ENCODE measurements around the gene GTF3C5.
"Not testable (repeated sequence)": the region's sequence is repeated elsewhere in the genome, so short reads cannot be mapped to it uniquely, and the experiment has no call there.

GTF3C5 gene

DNA sequence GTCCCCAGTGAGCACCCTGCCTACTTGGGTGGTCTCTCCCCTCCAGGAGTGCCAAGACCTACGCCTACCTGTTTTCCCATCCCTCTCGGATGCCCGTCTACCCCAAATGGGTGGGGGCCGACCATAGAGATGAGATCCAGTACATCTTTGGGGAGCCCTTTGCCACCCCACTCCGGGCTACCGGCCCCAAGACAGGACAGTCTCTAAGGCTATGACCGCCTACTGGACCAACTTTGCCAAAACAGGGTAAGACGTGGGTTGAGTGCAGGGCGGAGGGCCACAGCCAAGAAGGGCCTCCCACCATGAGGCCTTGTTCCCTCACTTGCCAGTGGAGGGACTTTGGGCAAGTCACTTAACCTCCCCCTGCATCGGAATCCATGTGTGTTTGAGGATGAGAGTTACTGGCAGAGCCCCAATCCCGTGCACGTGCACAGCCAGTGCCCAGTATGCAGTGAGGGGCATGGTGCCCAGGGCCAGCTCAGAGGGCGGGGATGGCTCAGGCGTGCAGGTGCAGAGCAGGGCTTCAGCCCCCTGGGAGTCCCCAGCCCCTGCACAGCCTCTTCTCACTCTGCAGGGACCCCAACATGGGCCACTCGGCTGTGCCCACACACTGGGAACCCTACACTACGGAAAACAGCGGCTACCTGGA, 55.5 kb downstream of the GTF3C5 start:
- POLR2A ChIA-PET; DNase-seq (ENCODE audit: low read depth, low spot score); H3K4me3 ChIP-seq (ENCODE audit: low read depth, low read length): not testable (repeated sequence)
- CTCF ChIA-PET: interaction anchor here (1.0 to 1.4 kb wide), 2 partner anchors 10 to 16 kb away, joined by 4 read pairs; no protein-coding TSS in a partner anchor

DNA sequence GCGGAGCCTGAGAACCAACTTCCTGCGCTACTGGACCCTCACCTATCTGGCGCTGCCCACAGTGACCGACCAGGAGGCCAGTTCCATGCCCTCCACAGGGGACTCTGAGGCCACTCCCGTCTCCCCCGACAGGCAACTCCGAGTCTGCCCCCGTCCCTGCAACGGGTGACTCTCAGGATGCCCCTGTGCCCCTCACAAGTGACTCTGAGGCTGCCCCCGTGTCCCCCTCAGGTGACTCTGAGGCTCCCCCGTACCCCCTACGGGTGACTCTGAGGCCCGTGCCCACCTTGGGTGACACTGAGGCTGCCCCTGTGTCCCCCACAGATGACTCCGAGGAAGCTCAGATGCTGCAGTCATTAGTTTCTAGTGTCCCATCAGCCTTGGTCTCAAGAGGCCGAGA, 56.1 kb downstream of the GTF3C5 start:
- ChIA-PET CTCF (interaction anchor here (1.0 to 1.4 kb wide), 2 partner anchors 10 to 16 kb away, joined by 4 read pairs; no protein-coding TSS in a partner anchor), POLR2A (no interaction called here)
- TF ChIP-seq, protein P1, sequence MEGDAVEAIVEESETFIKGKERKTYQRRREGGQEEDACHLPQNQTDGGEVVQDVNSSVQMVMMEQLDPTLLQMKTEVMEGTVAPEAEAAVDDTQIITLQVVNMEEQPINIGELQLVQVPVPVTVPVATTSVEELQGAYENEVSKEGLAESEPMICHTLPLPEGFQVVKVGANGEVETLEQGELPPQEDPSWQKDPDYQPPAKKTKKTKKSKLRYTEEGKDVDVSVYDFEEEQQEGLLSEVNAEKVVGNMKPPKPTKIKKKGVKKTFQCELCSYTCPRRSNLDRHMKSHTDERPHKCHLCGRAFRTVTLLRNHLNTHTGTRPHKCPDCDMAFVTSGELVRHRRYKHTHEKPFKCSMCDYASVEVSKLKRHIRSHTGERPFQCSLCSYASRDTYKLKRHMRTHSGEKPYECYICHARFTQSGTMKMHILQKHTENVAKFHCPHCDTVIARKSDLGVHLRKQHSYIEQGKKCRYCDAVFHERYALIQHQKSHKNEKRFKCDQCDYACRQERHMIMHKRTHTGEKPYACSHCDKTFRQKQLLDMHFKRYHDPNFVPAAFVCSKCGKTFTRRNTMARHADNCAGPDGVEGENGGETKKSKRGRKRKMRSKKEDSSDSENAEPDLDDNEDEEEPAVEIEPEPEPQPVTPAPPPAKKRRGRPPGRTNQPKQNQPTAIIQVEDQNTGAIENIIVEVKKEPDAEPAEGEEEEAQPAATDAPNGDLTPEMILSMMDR (IDR thresholded peaks at IDR 0.05; ENCODE audit: insufficient read depth, low read length, missing control alignments): no peak
- H3K4me3 ChIP-seq (ENCODE audit: low read depth, low read length): no peak overlapping the region
- DNase-seq (ENCODE audit: low read depth, low spot score): no peak

DNA sequence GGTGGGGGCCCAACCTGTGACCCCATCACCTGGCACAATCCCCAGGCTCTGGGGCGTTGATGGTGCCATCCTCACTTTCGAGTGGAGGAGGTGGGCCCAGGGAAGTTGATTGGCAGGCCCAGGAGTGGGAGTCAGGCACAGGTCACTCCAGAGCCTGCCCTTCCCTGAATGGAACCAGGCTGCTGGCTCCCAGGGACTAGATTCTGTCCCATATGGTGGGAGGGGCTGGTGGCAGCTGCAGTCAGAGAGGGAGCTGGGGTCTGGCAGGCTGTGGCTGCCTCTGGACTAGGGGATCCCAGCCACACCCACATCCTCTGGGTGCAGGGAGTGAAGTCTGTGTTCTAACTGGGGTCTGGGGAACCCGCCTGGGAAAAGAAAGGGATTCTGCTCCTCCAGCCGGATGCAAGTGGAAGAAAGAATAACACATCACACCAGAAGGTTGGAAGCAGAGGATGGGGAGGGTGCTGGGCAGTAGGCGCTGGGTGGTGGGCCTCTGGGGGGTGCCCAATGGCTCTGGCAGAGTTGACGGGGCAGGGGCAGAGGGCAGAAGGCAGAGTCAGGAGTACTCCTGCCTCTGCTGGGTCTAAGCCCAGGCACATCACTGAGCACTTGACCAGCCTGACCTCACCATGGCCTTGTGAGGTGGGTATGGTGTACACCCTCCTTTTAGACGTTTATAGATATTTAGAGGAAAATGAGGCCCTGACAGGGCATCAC, 56.8 kb downstream of the GTF3C5 start:
- TF ChIP-seq, protein P1 (IDR thresholded peaks at IDR 0.05; ENCODE audit: insufficient read depth, low read length, missing control alignments): no peak
- DNase-seq (ENCODE audit: low read depth, low spot score): no peak
- CTCF ChIA-PET: interaction anchor here (1.0 to 1.4 kb wide), 2 partner anchors 9 to 15 kb away, joined by 4 read pairs; no protein-coding TSS in a partner anchor
- POLR2A ChIA-PET: no interaction called here
- no peak overlapping the region for H3K4me3 ChIP-seq (ENCODE audit: low read depth, low read length)

DNA sequence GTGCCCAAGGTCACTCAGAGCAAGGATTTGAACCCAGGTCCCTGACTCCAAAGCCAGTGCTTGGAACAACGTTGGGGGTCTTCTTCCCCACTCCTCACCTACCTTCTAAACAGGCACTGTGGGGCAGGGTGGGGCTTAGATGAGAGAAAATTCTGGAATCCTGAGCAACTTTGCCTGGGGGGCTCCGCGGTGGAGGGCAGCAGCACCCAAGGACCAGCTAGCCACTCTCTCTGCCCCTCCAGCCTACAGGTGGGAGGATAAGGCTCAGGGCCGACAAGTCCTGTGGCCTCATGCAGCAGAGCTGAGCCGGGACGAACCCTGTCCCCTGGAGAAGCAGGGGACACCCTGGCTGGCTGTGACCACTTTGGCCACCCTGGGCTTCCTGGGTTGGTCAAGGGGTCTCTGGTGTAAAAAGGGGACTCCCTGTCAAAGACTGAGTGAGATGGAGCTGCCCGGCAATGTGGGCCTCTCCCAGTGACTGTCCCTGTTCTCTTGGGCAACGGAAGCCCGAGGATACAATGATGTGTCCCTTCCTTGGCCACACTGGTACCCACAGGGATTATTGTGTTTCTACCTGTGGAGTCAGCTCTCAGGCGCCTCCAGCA, 57.5 kb downstream of the GTF3C5 start:
- TF ChIP-seq, protein P1 (IDR thresholded peaks at IDR 0.05; ENCODE audit: insufficient read depth, low read length, missing control alignments): no peak
- ChIA-PET POLR2A (no interaction called here), CTCF (interaction anchor here (1.4 to 2.7 kb wide), 3 partner anchors 14 to 56 kb away, joined by 4 to 16 read pairs (median 4); no protein-coding TSS in a partner anchor)
- H3K4me3 ChIP-seq (ENCODE audit: low read depth, low read length): no peak overlapping the region
- no peak for DNase-seq (ENCODE audit: low read depth, low spot score)

DNA sequence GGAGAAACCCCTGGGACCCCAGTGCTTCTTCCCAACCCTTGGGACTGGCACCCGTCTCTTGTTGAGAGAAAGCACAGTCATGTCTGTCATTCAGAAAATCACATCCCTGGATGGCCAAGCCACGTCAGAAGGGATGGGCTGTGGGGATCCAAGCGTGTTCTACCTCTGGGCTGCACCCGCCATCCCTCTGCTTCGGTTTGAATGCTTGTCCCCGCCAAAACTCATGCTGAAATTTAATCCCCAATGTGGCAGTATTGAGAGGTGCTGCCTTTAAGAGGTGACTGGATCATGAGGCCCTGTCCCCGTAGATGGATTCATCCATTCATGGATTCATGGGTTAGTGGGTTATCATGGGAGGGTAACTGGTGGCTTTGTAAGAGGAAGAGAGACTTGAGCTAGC, 58.0 kb downstream of the GTF3C5 start:
- CTCF ChIA-PET: interaction anchor here (1.4 to 2.7 kb wide), 2 partner anchors 14 to 56 kb away, joined by 4 to 16 read pairs; no protein-coding TSS in a partner anchor
- POLR2A ChIA-PET: no interaction called here
- TF ChIP-seq, protein P1 (IDR thresholded peaks at IDR 0.05; ENCODE audit: insufficient read depth, low read length, missing control alignments): no peak
- no peak for DNase-seq (ENCODE audit: low read depth, low spot score)
- H3K4me3 ChIP-seq (ENCODE audit: low read depth, low read length): no peak overlapping the region

DNA sequence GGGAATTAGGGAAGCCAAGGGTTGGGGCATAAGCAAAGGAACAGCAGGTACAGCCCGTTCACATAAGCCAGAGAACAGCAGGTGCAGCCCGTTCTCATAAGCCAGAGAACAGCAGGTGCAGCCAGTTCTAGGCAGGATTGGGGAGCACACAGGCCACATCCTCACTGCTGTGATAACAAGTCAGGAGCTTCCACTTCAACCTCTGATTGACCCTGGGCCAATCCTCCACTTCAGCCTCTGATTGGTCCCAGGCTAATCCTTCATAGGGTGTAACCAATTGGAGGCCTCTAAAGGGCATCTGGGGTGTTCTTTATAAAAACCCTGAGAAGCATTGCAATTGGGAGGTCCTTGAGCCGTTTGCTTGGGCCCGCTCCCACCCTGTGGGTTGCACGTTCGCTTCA, 58.5 kb downstream of the GTF3C5 start:
- ChIA-PET POLR2A (no interaction called here), CTCF (interaction anchor here (1.4 to 2.7 kb wide), 2 partner anchors 14 to 55 kb away, joined by 4 to 16 read pairs; no protein-coding TSS in a partner anchor)

More for the DNA sequence above, 58.5 kb downstream of the GTF3C5 start:
- H3K4me3 ChIP-seq (ENCODE audit: low read depth, low read length): no peak overlapping the region
- TF ChIP-seq, protein P1 (IDR thresholded peaks at IDR 0.05; ENCODE audit: insufficient read depth, low read length, missing control alignments): no peak
- DNase-seq (ENCODE audit: low read depth, low spot score): no peak

All from AG04449 (cell line).